GM18873 (cell line): ENCODE results near the gene SYNE1.

Experiments
- ATAC-seq: cut with Tn5 transposase; IDR thresholded peaks from one replicate; pipeline ENCODE4 v1.9.1; 2021; ENCODE audit warnings: mild to moderate bottlenecking, moderate library complexity, moderate number of reproducible peaks; ENCODE audit not compliant: unreplicated experiment, low FRiP score

The SYNE1 gene

DNA sequence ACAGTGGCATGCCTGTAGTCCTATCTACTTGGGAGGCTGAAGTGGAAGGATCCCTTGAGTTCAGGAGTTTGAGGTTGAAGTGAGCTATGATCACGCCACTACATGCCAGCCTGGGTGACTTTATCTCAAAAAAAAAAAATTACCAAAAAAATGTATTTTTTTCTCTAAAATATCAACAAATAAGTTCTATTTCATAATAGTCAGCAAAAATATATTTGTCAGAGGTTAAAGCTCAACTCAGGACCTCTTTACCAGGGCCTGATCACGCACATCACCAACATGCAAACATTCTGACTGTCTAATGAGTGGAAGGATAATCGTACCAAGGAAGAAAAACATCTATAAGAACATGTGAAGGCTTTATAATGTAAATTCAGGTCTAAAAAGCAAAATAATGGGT is 387.0 kb downstream of the SYNE1 start:
- ATAC-seq = no peak

DNA sequence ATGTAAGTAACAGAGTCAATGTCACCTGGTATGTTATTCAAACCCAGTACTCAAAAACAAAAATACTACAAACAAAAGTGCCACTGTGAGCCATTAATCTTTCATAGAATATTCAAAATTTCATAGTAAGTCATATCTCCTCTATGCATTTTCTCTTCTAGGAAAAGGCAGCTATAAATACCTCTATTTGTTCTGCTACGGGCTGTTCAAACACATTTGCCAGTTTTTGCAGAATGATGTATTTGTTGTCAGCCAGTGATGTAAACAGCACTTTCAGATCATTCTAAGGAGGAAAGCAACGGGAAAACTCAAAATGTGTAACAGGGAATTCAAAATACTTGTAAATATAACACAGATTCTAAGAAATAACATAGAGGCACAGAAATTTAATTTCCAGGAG is 388.2 kb downstream of the SYNE1 start:
- ATAC-seq = no peak

DNA sequence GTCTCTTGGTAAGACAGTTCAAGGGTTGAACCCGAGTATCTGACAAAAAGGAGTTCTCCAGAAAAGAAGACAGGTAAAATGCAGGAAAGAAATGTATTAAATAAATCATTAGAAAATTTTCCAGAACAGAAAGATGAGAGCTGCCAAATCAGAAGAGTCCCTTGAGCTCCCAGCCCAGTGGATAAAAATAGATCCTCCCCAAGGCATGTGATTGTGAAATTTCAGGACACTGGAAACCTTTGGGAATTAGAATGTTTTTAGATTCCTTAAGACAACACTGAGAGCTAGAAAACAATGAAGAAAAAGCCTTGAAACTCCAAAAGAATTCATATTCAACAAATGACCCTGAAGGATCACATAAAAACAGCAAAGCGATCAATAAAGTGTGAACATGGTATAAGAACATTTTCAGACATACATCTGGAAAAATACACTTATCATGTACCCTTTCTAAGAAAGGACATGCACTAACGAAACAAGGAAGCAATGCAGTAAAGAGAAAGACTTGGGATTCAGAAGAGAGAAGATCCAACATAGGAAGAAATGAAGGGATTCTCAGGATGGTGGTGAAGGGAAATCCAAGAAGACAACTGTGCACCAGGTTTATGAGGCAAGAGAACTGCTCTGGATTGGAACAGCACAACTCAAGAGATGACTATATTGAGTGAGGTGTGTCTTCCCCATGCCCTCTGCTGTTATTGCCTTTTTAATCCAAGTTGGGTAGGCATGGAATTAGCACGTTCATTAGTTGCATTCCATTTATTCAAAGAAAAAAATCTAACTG is 390.4 kb downstream of the SYNE1 start:
- no peak for ATAC-seq

DNA sequence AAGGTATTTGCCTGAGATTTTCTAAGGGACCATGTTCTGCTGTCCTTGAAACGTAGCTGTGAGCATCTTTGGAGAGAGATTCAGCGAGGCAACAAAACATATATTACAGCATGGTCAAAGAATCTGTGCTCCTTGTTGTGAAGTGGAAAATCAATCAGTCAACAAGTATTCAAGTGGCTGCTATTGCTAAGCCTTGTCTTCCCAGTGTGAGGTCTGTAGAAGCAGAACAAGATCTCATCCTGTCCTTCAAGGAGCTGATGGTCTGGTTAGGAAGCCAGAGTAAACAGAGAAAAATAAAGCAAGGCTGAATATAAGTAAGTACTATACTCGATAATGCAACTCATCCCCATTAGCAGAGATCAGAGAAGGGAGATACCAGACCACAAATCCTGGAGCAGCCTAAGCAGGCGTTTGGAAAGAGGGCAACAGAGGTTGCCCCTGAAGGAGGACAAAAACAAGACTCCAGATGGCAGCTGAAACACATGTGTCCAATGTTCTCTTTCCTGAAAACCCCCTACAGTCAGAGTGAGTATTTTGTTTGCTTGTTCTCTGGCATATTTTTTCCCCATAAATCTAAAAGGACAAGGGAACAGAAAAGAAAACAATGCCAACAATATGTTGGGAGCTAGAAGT is 392.0 kb downstream of the SYNE1 start:
- no peak for ATAC-seq

GRCh38 chr6:152241013-152241766 is 396.0 kb downstream of the SYNE1 start:
- ATAC-seq = no peak

DNA sequence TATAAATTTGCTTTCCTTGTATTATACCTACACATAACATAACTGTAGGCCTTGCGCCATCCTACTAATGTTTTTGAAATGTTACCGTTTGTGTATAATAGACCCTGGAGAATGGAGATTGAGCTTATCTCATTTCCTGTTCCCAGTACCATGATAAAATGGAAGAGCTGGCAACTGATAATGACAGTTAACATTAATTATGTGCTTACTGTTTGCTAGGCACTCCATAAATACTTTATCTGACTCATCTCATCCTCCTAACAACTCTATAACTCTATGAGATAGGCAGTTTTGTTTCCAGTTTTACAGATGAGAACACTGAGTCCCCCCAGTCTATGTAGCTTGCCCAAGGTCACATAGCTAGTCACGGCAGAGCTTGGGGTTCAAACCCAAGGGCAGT is 396.7 kb downstream of the SYNE1 start:
- no peak for ATAC-seq

- ATAC-seq = no peak
These were observed 400.6 kb downstream of the SYNE1 start for GRCh38 chr6:152236370-152237097.

DNA sequence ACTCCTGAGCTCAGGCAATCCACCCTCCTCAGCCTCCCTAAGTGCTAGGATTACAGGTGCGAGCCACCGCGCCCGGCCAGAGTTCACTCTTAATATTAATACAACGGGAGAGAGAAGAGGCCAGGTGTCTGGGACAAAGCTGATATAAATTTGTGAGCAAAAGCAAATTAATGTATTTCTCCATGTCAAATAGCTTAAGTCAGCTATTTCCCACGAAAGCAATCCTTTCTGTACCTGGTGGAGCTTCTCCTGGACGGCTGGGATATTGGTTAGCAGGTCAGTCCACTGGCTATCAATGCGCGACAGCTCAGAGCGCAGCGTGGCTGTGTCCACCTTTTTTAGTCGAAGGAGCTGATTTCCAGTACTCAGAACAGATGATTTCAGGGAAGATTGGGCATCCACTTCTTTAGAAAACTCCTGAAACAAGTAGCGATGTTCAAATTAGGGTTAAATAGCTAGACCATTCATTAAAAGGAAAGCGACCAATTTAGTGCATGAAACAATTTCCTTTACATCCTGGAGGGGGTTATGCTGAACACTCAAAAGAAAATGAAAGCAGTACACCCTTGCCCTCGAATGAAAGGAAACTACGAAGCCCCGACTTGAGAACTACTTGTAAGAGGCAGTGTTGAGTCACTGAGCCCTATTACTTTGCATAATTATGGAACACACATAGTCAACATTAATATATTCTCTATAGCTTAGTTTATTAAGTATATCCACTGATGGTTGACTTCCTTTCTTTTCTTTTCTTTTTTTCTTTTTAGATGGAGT is 403.4 kb downstream of the SYNE1 start:
- no peak for ATAC-seq

GRCh38 chr6:152232501-152233151 is 404.5 kb downstream of the SYNE1 start:
- ATAC-seq = no peak

DNA sequence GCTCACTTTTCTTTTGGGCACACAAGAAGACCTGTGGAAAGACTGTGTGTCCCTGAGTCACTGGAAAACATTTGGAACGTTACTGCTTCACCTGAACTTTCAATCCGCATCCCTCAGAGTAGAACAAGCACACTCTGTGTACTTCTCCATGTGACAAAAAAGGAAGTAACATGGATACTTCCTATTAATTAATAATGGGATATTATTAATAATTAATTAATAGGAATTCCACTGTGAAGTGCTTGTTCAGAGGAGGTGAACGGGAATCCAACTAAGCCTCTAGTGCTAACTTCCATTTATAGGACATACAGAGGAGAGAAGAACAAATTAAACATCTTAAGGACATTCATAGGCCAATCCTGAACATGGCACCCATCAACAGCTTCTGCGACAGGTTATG is 407.8 kb downstream of the SYNE1 start:
- ATAC-seq = no peak

- ATAC-seq = no peak
These were observed 411.0 kb downstream of the SYNE1 start for GRCh38 chr6:152226119-152226518.

- no peak for ATAC-seq
These were observed 411.8 kb downstream of the SYNE1 start for GRCh38 chr6:152225241-152225934.

- no peak for ATAC-seq
These were observed 413.5 kb downstream of the SYNE1 start for GRCh38 chr6:152223636-152224035.

- no peak for ATAC-seq
These were observed 415.1 kb downstream of the SYNE1 start for GRCh38 chr6:152221806-152222628.

GRCh38 chr6:152220786-152221185 is 416.4 kb downstream of the SYNE1 start:
- ATAC-seq = no peak

GRCh38 chr6:152218887-152219286 is 418.3 kb downstream of the SYNE1 start:
- ATAC-seq = no peak

GRCh38 chr6:152212437-152212836 is 424.7 kb downstream of the SYNE1 start:
- no peak for ATAC-seq

DNA sequence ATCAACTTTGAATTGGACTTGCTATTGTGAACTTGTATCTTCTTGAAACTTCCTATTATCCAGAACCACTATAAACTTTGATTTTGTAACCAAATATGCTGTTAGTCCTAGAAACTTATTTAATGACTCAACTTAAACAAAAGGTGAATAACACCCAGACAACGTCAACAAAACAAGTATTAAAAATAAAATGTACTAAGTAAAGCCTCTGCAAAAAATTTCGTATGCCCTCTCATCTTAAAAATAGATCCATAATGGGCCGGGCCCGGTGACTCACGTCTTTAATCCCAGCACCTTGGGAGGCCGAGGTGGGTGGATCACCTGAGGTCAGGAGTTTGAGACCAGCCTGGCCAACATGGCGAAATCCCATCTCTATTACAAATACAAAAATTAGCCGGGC is 428.0 kb downstream of the SYNE1 start:
- no peak for ATAC-seq
